AG04450 (cell line): ENCODE results near the gene FOXI2. TPM values are rescaled to one million over a fixed set of nuclear protein-coding genes. Genes with fewer than 3 reads are reported as not detected.

Source experiments
- CTCF ChIA-PET: fragments of 300-600, 350-600 bp; formaldehyde crosslinking; extraction: SDS; loops from one replicate; lab custom pipeline; 2022; ENCODE audit warnings: antibody characterized with exemption, inconsistent platforms; lab: Charles Lee
- POLR2A ChIA-PET: fragments of 350-600 bp; formaldehyde crosslinking; extraction: SDS; loops from one replicate; lab custom pipeline; 2021; ENCODE audit warnings: antibody characterized with exemption, inconsistent platforms; lab: Yijun Ruan, JAX
- DNase-seq: peaks from one replicate; pipeline ENCODE4 v3.0.0-alpha.2; 2011; ENCODE audit warnings: low read depth, low spot score
- H3K27ac ChIP-seq: one replicate; pipeline ENCODE4 v1.5.1; 2012; ENCODE audit warnings: low read depth, low read length, control low read depth
- H3K27me3 ChIP-seq: one replicate; pipeline ENCODE4 v1.6.0; 2012; ENCODE audit warnings: low read length; ENCODE audit not compliant: control insufficient read depth, insufficient read depth
- H3K4me3 ChIP-seq: 2 replicates; pipeline ENCODE4 v1.5.1; 2011; ENCODE audit warnings: mild to moderate bottlenecking, low read depth, low read length, control low read depth
- H3K9me3 ChIP-seq: 2 replicates; pipeline ENCODE4 v1.5.1; 2012; ENCODE audit warnings: low read length; ENCODE audit not compliant: control insufficient read depth, insufficient read depth
- CTCF ChIP-seq: IDR thresholded peaks from 2 replicates; pipeline ENCODE4 v1.5.1; 2011; ENCODE audit warnings: low read depth, low read length, control low read depth, inconsistent platforms
- polyA plus RNA-seq: library from polyadenylated mRNA; depleted of rRNA; stranded (reverse); fragments of >200 nt; gene quantifications from 2 replicates; pipeline ENCODE4 v1.2.3, GENCODE V29; 2011

The FOXI2 gene
- polyA plus RNA-seq, 1 experiment: not detected

- POLR2A ChIA-PET: no interaction called here
These were observed 38.1 kb upstream of the FOXI2 start for GRCh38 chr10:127698886-127699285.

GRCh38 chr10:127699311-127699710, 37.7 kb upstream of the FOXI2 start:
- no peak overlapping the region for H3K27ac ChIP-seq
- H3K9me3 ChIP-seq: peaks cover 17% of the 10 kb centered on the region
- no peak for TF ChIP-seq CTCF
- no peak for DNase-seq
- ChIA-PET POLR2A (no interaction called here), CTCF (no interaction called here)
- H3K27me3 ChIP-seq: no peaks in the 10 kb centered on the region
- no peak overlapping the region for H3K4me3 ChIP-seq

More at GRCh38 chr10:127698886-127699285, 38.1 kb upstream of the FOXI2 start:
- no peak overlapping the region for H3K27ac ChIP-seq
- H3K27me3 ChIP-seq: no peaks in the 10 kb centered on the region
- no peak for DNase-seq
- H3K4me3 ChIP-seq: no peak overlapping the region
- peaks cover 17% of the 10 kb centered on the region for H3K9me3 ChIP-seq
- CTCF ChIA-PET: no interaction called here
- TF ChIP-seq CTCF: no peak

DNA sequence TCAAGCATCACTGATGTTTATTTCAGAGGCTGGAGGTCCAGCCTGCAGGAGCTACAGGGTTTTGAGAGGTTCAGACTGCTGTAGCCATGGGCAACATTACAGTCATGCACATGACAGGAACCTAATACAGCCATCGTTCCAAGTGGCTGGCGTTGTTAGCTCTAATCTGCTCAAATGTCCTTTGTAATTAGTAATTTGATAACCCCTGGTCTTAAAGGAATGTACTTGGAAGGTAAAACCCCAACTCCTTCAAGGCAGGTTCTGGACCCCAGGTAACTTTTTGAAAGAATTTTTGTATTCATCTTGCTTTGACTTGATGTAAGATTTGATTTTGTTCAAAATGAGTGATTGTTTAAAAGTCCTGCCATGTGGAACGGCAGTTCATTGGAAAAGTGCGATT, 34.7 kb upstream of the FOXI2 start:
- Histone ChIP-seq H3K4me3 (no peak overlapping the region), H3K27me3 (no peaks in the 10 kb centered on the region), H3K9me3 (peaks cover 19% of the 10 kb centered on the region), H3K27ac (no peak overlapping the region)
- no peak for DNase-seq
- ChIA-PET CTCF (no interaction called here), POLR2A (no interaction called here)
- TF ChIP-seq CTCF: no peak

DNA sequence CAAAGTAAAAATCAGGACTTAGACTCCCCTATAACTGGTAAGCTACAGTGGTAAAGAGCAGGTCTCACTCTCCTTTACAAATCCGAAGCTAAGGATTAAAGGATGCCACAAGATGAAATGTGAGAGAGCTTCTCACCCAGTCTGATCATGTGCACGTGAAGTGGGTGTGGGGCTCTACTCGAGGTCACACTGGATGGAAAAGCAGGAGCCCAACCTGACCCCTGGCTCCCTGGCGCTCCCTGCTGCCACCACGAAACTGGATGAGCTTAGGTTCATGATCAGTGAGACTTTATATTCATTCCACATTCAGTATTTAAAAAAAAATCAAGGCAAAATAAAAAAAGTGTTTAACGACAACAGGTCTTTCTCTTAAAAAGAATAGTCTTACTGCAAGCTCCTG, 21.7 kb upstream of the FOXI2 start:
- no peak for DNase-seq
- ChIA-PET CTCF (no interaction called here), POLR2A (no interaction called here)
- H3K4me3 ChIP-seq: no peak overlapping the region
- no peak overlapping the region for H3K27ac ChIP-seq
- no peaks in the 10 kb centered on the region for H3K27me3 ChIP-seq
- peaks cover 12% of the 10 kb centered on the region for H3K9me3 ChIP-seq
- TF ChIP-seq CTCF: no peak

DNA sequence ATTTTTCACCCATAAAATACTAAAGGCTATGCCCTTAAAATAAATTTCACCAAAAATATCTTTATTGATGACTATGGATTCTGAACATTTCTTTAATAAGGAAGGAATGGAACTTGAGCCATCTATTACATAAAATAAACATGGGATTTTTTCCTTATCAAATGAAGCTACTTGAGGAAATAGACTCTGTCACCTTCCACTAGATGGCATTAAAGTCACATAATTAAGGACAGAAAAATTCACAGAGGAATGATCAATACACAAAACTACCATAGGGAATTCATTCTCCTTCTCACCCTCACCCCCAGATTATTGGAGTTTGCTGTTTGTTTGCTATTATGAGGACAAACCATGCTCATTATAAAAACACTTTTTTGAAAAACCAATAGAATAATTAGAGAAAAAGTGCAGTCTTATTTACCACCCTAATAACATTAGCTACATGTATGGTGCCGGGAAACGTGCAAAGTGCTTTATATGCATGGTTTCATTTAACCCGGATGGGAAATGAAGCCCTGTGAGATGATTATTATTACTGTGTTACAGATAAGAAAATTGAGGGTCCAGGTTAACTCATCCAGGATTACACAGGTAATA, 21.1 kb upstream of the FOXI2 start:
- POLR2A ChIA-PET: no interaction called here
- Histone ChIP-seq H3K27me3 (no peaks in the 10 kb centered on the region), H3K4me3 (no peak overlapping the region), H3K27ac (no peak overlapping the region), H3K9me3 (peaks cover 12% of the 10 kb centered on the region)
- no peak for DNase-seq
- CTCF ChIA-PET: no interaction called here
- TF ChIP-seq CTCF: no peak
